Erythroblast (primary cell): ENCODE results near the gene FBXW5.

Source experiments
- GATA1 ChIP-seq: IDR thresholded peaks from 2 replicates; pipeline ENCODE4 v1.6.1; 2011; ENCODE audit warnings: low read depth, mild to moderate bottlenecking, control low read depth, low read length, moderate library complexity
- POLR2A ChIP-seq: IDR thresholded peaks from 2 replicates; pipeline ENCODE4 v1.6.1; 2011; ENCODE audit warnings: mild to moderate bottlenecking, low read length

DNA sequence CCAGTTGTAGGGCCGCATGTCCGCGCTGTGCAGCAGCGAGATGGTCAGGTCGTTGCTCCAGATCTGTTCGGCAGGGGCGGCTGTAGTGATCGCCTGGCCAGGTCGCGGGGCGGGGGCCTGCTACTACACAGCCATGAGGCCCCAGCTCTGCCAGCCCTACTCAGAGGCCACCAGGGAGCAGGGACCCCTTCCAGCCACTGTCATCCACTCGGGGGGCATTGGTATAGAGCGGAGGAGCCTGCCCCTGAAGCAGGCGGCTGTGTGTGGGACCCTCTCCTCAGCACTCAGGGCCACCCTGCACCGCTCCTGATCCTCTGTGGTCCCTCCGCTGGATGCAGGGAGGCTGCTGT lies 1.7 kb downstream of the FBXW5 start:
- TF ChIP-seq POLR2A (no peak), GATA1 (no peak)
